Measurements from ENCODE around the gene MICAL2.

GRCh38 chr11:12175694-12176241, 65.4 kb downstream of the MICAL2 start:
- no peak for TF ChIP-seq POLR2A (IDR thresholded peaks at IDR 0.05)
- no peak for TF ChIP-seq CTCF (IDR thresholded peaks at IDR 0.05)

All from thyroid gland (tissue), 4 donors.